ENCODE results near the gene MGAT5. TPM values are rescaled to one million over a fixed set of nuclear protein-coding genes. Genes with fewer than 3 reads are reported as not detected.

MGAT5 gene
- total RNA-seq, 1 donor from 2014 or later, result 21.2 TPM

GRCh38 chr2:134396493-134396892 lies 142.6 kb downstream of the MGAT5 start:
- Mint-ChIP-seq H3K4me3 (no peak overlapping the region), H3K36me3 (peaks cover under 1% of the 10 kb centered on the region)

DNA sequence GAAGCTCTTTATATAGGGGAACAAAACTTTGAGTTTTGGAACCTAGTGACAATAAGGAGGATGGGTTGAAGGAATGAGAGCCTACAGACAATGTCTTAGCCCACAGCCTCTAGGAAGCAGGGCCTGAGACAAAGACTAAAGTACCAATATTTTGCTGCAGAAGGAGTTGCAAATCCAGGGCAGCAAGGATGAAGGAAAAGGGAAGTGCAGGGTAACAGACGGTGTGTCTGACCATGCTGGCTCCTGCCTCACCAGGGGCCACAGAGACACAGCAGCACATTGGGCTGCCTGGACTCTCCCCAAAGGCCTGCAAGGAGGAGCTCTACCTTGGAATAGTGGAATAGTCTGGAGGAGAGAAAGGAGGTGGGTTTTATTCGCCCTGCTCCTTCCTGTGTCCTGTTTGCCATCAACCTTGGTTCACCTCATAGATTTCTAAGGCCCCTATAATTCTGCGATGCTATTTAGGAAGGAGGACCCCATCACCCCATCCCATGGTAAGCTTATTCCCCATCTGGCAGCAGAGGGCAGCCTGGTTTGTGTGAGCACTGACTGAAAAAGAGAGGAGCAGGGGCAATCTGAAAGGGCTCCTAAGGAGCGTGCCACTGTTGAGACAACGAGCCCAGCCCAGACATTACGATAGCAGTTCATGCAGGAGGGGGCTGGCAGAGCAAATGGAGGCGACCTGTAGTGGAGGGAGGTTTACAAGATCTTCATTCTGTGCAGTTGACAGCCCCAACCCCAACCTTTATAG lies 143.4 kb downstream of the MGAT5 start:
- H3K27me3 ChIP-seq, result no peaks in the 10 kb centered on the region
- no peaks in the 10 kb centered on the region for H3K9me3 Mint-ChIP-seq
- DNase-seq (ENCODE audit: low spot score), result no peak
- H3K27ac Mint-ChIP-seq, result no peak overlapping the region
- H3K9me3 ChIP-seq (ENCODE audit: low read depth), result no peaks in the 10 kb centered on the region
- no peak overlapping the region for H2AFZ ChIP-seq (replicated peaks)
- no peak overlapping the region for H3K4me2 ChIP-seq
- peaks cover 4% of the 10 kb centered on the region for H3K4me1 Mint-ChIP-seq
- TF ChIP-seq CTCF (IDR thresholded peaks at IDR 0.05) (no peak), EZH2 (IDR thresholded peaks at IDR 0.05) (no peak), EZH2phosphoT487 (IDR thresholded peaks at IDR 0.05) (no peak)
- H3F3A ChIP-seq (ENCODE audit: low read depth), result no peaks in the 10 kb centered on the region
- H3K27ac ChIP-seq, result no peak overlapping the region
- no peaks in the 10 kb centered on the region for H3K36me3 Mint-ChIP-seq
- no peaks in the 10 kb centered on the region for H3K36me3 ChIP-seq
- no peaks in the 10 kb centered on the region for H3K79me2 ChIP-seq (ENCODE audit: low read depth)
- no peak overlapping the region for H3K4me3 Mint-ChIP-seq
- H3K9ac ChIP-seq, result no peak overlapping the region
- no peak overlapping the region for H3K4me3 ChIP-seq
- peaks cover 6% of the 10 kb centered on the region for H3K4me1 ChIP-seq
- no peaks in the 10 kb centered on the region for H3K27me3 Mint-ChIP-seq (ENCODE audit: insufficient read depth, low read depth)
- H4K20me1 ChIP-seq (ENCODE audit: low read depth), result no peaks in the 10 kb centered on the region

More at GRCh38 chr2:134396493-134396892, 142.6 kb downstream of the MGAT5 start:
- Histone ChIP-seq H4K20me1 (ENCODE audit: low read depth) (no peaks in the 10 kb centered on the region), H3K4me2 (no peak overlapping the region), H3K79me2 (ENCODE audit: low read depth) (no peaks in the 10 kb centered on the region), H3K4me1 (peaks cover 6% of the 10 kb centered on the region), H2AFZ (replicated peaks) (no peak overlapping the region), H3K27ac (no peak overlapping the region), H3K27me3 (no peaks in the 10 kb centered on the region), H3F3A (ENCODE audit: low read depth) (no peaks in the 10 kb centered on the region), H3K36me3 (no peaks in the 10 kb centered on the region), H3K9me3 (ENCODE audit: low read depth) (no peaks in the 10 kb centered on the region), H3K9ac (no peak overlapping the region), H3K4me3 (no peak overlapping the region)
- no peak overlapping the region for H3K27ac Mint-ChIP-seq
- H3K9me3 Mint-ChIP-seq, result no peaks in the 10 kb centered on the region
- DNase-seq (ENCODE audit: low spot score), result no peak
- no peaks in the 10 kb centered on the region for H3K27me3 Mint-ChIP-seq (ENCODE audit: insufficient read depth, low read depth)
- peaks cover 4% of the 10 kb centered on the region for H3K4me1 Mint-ChIP-seq
- TF ChIP-seq EZH2 (IDR thresholded peaks at IDR 0.05) (no peak), CTCF (IDR thresholded peaks at IDR 0.05) (no peak), EZH2phosphoT487 (IDR thresholded peaks at IDR 0.05) (no peak)

DNA sequence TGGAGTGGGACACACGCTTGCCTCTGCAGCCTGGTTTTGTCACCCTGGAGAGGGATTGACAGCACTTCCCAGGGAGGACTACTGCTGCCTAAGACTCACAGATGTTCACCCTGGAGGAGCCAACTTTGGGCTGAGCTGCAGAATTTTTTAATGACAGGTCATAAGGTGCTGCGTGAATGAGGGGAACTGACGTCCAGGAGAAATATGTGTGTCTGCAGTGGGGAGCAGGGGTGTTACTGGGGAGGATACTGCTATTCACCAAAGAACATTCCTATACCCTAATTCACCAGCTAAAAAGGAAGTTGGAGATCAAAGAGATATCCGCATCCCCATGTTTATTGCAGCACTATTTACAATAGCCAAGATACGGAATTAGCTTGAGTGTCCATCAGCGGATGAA lies 144.4 kb downstream of the MGAT5 start:
- no peaks in the 10 kb centered on the region for H3K9me3 ChIP-seq (ENCODE audit: low read depth)
- H3K9ac ChIP-seq, result no peak overlapping the region
- H3K9me3 Mint-ChIP-seq, result no peaks in the 10 kb centered on the region
- no peak overlapping the region for H3K4me3 ChIP-seq
- no peak overlapping the region for H3K4me3 Mint-ChIP-seq
- H3F3A ChIP-seq (ENCODE audit: low read depth), result no peaks in the 10 kb centered on the region
- H3K27ac Mint-ChIP-seq, result no peak overlapping the region
- TF ChIP-seq EZH2phosphoT487 (IDR thresholded peaks at IDR 0.05) (no peak), EZH2 (IDR thresholded peaks at IDR 0.05) (no peak), CTCF (IDR thresholded peaks at IDR 0.05) (no peak)
- H3K36me3 ChIP-seq, result no peaks in the 10 kb centered on the region
- DNase-seq (ENCODE audit: low spot score), result no peak
- H2AFZ ChIP-seq (replicated peaks), result no peak overlapping the region
- no peaks in the 10 kb centered on the region for H3K36me3 Mint-ChIP-seq
- no peaks in the 10 kb centered on the region for H3K79me2 ChIP-seq (ENCODE audit: low read depth)
- H3K4me1 ChIP-seq, result peaks cover 6% of the 10 kb centered on the region
- H3K27me3 ChIP-seq, result no peaks in the 10 kb centered on the region
- H3K4me2 ChIP-seq, result no peak overlapping the region
- H3K27ac ChIP-seq, result no peak overlapping the region
- peaks cover 4% of the 10 kb centered on the region for H3K4me1 Mint-ChIP-seq
- no peaks in the 10 kb centered on the region for H3K27me3 Mint-ChIP-seq (ENCODE audit: insufficient read depth, low read depth)
- H4K20me1 ChIP-seq (ENCODE audit: low read depth), result no peaks in the 10 kb centered on the region
